Brain microvascular endothelial cell (primary cell): ENCODE data around the gene RPN2.

Experiments used
- DNase-seq: peaks from one replicate; pipeline ENCODE4 v3.0.0-alpha.2; 2020
- H3K27ac ChIP-seq: fragments of 250-450 bp; sonication (Bioruptor Pico); 2 replicates; pipeline ENCODE4 v1.5.1; 2020; ENCODE audit warnings: mild to moderate bottlenecking, moderate library complexity
- H3K27me3 ChIP-seq: fragments of 250-450 bp; sonication (Bioruptor Pico); replicated peaks from 2 replicates; pipeline ENCODE4 v1.5.1; 2020; ENCODE audit warnings: mild to moderate bottlenecking
- H3K36me3 ChIP-seq: fragments of 250-450 bp; sonication (Bioruptor Pico); replicated peaks from 2 replicates; pipeline ENCODE4 v1.5.1; 2020; ENCODE audit warnings: mild to moderate bottlenecking
- H3K4me3 ChIP-seq: 2 replicates; pipeline ENCODE4 v1.5.1; 2011; ENCODE audit warnings: low read depth, mild to moderate bottlenecking, control low read depth, low read length, moderate library complexity
- in situ Hi-C: cut with HindIII; loops from 2 replicates; pipeline ENCODE4 v1.10.0; 2017; ENCODE audit warnings: low sequenced_read_pairs, low pct_ligation_motif_present
- TF ChIP-seq, protein P1 (sequence below): IDR thresholded peaks from 2 replicates; pipeline ENCODE4 v1.5.1; 2011; ENCODE audit warnings: low read depth, mild to moderate bottlenecking, moderate library complexity, low read length, control low read depth, inconsistent platforms; ENCODE audit errors: missing control alignments

RPN2 gene

DNA sequence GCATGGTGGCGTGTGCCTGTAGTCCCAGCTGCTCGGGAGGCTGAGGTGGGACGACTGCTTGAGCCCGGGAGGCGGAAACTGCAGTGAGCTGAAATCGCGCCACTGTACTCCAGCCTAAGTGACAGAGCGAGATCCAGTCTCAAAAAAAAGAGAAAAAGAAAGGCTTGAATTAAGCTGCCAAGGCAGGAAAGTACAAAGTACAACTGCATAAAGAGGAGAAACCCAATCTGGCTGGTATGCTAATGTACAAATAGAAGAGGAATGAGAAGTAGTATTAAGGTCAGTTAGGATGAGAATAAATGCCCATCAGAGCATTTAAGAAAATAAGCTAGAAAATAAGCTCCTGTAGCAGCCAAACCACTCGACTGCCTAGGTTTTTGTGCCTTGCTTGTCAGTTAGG lies 23.1 kb upstream of the RPN2 start:
- no peak for DNase-seq
- Histone ChIP-seq H3K27me3 (no peaks in the 10 kb centered on the region), H3K27ac (no peak overlapping the region), H3K36me3 (no peaks in the 10 kb centered on the region), H3K4me3 (no peak overlapping the region)
- TF ChIP-seq, protein P1, sequence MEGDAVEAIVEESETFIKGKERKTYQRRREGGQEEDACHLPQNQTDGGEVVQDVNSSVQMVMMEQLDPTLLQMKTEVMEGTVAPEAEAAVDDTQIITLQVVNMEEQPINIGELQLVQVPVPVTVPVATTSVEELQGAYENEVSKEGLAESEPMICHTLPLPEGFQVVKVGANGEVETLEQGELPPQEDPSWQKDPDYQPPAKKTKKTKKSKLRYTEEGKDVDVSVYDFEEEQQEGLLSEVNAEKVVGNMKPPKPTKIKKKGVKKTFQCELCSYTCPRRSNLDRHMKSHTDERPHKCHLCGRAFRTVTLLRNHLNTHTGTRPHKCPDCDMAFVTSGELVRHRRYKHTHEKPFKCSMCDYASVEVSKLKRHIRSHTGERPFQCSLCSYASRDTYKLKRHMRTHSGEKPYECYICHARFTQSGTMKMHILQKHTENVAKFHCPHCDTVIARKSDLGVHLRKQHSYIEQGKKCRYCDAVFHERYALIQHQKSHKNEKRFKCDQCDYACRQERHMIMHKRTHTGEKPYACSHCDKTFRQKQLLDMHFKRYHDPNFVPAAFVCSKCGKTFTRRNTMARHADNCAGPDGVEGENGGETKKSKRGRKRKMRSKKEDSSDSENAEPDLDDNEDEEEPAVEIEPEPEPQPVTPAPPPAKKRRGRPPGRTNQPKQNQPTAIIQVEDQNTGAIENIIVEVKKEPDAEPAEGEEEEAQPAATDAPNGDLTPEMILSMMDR, result no peak
- in situ Hi-C loops, result no loop called here

DNA sequence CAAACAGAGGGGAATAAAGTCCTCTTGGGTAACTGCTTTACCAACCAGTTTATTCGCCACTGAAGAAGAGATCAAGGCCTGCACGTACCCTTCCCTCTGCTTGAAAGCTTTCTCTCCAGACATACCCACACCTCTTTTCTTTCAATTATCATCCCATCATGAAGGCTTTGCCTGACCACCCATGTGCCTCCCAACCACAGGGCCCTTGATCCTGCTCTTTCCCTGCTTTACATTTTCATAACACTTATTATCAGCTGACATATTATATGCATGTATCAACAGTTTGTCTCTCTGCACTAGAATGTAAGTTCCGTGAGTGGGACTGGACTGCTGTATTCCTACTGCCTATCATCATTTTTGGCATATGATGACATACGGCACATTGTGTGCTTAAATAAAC lies 20.9 kb upstream of the RPN2 start:
- TF ChIP-seq, protein P1, result no peak
- H3K36me3 ChIP-seq, result no peaks in the 10 kb centered on the region
- no peaks in the 10 kb centered on the region for H3K27me3 ChIP-seq
- no peak overlapping the region for H3K4me3 ChIP-seq
- H3K27ac ChIP-seq, result no peak overlapping the region
- in situ Hi-C loops, result no loop called here
- no peak for DNase-seq

DNA sequence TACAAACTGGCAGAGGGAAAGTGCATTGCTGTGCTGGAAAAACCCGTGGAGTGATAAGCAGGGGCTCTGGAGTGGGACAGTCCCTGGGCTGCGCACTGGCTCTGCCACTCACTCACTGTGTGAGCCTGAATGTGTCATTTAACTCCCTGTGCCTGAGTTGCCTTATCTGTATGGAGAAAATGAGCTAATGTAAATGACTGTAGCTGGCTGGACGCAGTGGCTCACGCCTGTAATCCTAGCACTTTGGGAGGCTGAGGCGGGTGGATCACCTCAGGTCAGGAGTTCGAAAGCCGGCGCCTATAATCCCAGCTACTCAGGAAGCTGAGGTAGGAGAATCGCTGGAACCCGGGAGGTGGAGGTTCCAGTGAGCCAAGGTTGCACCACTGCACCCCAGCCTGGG lies 18.4 kb upstream of the RPN2 start:
- Histone ChIP-seq H3K27ac (no peak overlapping the region), H3K27me3 (peaks cover 2% of the 10 kb centered on the region), H3K4me3 (no peak overlapping the region), H3K36me3 (no peaks in the 10 kb centered on the region)
- in situ Hi-C loops, result no loop called here
- TF ChIP-seq, protein P1, result no peak
- no peak for DNase-seq

DNA sequence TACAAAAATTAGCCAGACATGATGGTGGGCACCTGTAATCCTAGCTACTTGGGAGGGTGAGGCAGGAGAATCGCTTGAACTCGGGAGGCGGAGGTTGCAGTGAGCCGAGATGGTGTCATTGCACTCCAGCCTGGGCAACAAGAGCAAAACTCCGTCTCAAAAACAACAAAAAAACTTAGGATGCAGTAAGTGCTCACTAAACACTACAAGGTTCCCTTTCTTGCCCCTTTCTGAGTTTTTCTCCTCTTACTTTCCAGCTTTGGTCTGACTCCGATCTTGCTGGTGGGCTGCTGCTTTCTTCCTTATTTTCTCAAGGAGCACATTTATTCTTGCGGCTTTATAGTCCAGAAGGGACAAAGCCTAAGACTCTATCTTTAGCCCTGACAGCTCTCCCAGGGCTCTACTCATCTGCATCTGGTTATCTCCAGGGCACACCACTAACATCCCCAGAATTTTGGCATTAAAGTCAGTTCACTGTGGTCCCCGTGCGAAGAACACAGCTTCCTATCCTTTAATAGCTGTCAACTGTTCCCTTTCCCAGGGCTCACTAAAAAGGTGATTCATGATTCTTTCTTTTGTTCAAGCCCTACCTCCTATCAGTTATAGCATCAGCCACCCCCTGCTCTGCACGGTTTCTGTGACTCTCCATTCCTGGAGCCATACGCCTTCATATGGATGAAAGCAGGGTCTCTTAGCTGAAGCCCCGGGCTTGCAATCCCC lies 17.1 kb upstream of the RPN2 start:
- no peaks in the 10 kb centered on the region for H3K36me3 ChIP-seq
- H3K27me3 ChIP-seq, result peaks cover 2% of the 10 kb centered on the region
- H3K27ac ChIP-seq, result no peak overlapping the region
- no peak for DNase-seq
- H3K4me3 ChIP-seq, result no peak overlapping the region
- TF ChIP-seq, protein P1, result no peak
- in situ Hi-C loops, result no loop called here

DNA sequence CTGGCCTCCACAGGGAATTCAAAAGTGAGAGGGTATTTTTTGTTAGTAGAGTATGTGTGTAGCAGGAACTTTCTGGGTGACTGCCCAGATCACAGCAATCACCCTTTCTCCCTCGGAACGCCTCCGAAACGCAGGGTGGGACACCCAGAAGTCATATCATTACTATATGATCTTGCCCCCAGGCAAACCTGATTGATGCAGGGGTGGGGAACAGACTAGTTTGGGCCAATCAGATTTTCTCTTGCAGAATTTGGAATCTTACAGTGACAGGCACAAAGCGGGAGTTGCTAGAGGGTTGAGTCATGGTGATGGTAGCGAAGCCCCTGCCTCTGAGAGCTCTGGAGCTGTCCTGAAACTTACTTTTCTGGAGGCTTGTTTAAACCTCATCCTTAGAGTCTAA lies 16.5 kb upstream of the RPN2 start:
- TF ChIP-seq, protein P1, result no peak
- DNase-seq, result no peak
- in situ Hi-C loops, result no loop called here
- Histone ChIP-seq H3K36me3 (no peaks in the 10 kb centered on the region), H3K27me3 (peaks cover 2% of the 10 kb centered on the region), H3K27ac (no peak overlapping the region), H3K4me3 (no peak overlapping the region)
